ENCODE results near the gene KCNIP4. TPM values are rescaled to one million over a fixed set of nuclear protein-coding genes. Genes with fewer than 3 reads are reported as not detected.

Gene KCNIP4
- total RNA-seq, 1 donor from 2014 or later = 30.4 TPM

- Mint-ChIP-seq H3K27ac (ENCODE audit: unreplicated experiment) (peak overlapping the region; percentile 56), H3K36me3 (ENCODE audit: unreplicated experiment) (no peaks in the 10 kb centered on the region), H3K4me1 (ENCODE audit: low read depth, unreplicated experiment) (peaks cover 20% of the 10 kb centered on the region), H3K4me3 (ENCODE audit: unreplicated experiment) (no peak overlapping the region), H3K9me3 (ENCODE audit: unreplicated experiment) (no peaks in the 10 kb centered on the region), H3K27me3 (ENCODE audit: unreplicated experiment) (no peaks in the 10 kb centered on the region)
- no peak for DNase-seq
- TF ChIP-seq CTCF (IDR thresholded peaks at IDR 0.05; ENCODE audit: partially characterized antibody, unreplicated experiment) = peak; percentile 94
These were observed 158.0 kb downstream of the KCNIP4 start for GRCh38 chr4:21790438-21791029.

- H3K27me3 Mint-ChIP-seq (ENCODE audit: unreplicated experiment) = peaks cover 10% of the 10 kb centered on the region
- no peak for DNase-seq
- peak overlapping the region; percentile 92 for H3K27ac Mint-ChIP-seq (ENCODE audit: unreplicated experiment)
- no peak for TF ChIP-seq CTCF (IDR thresholded peaks at IDR 0.05; ENCODE audit: partially characterized antibody, unreplicated experiment)
- peaks cover 6% of the 10 kb centered on the region for H3K9me3 Mint-ChIP-seq (ENCODE audit: unreplicated experiment)
- peaks cover 8% of the 10 kb centered on the region for H3K36me3 Mint-ChIP-seq (ENCODE audit: unreplicated experiment)
- peak overlapping the region; percentile 68 for H3K4me3 Mint-ChIP-seq (ENCODE audit: unreplicated experiment)
- H3K4me1 Mint-ChIP-seq (ENCODE audit: low read depth, unreplicated experiment) = peaks cover 26% of the 10 kb centered on the region
These were observed 168.4 kb downstream of the KCNIP4 start for GRCh38 chr4:21780148-21780547.

DNA sequence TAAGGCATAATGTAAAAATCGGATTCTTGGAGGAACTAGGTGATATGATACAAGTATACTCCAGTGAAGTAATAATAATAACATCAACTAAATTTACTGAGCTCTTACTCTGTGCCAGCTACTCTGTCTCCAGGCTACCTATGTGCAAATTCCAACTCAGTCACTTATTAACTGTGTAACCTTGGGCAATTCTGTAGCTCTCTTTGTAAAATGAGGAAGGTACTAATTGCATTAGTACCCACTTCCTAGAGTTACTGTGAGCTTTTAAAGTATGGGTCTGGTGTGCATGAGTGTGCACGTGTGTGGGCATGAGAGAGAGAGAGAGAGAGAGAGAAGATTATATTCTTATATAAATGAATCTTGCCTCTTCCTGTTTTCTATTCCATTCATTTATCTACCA lies 169.9 kb downstream of the KCNIP4 start:
- Mint-ChIP-seq H3K27ac (ENCODE audit: unreplicated experiment) (peak overlapping the region; percentile 75), H3K9me3 (ENCODE audit: unreplicated experiment) (peaks cover 10% of the 10 kb centered on the region), H3K27me3 (ENCODE audit: unreplicated experiment) (peaks cover 12% of the 10 kb centered on the region), H3K36me3 (ENCODE audit: unreplicated experiment) (peaks cover 13% of the 10 kb centered on the region), H3K4me3 (ENCODE audit: unreplicated experiment) (no peak overlapping the region), H3K4me1 (ENCODE audit: low read depth, unreplicated experiment) (peaks cover 27% of the 10 kb centered on the region)
- no peak for TF ChIP-seq CTCF (IDR thresholded peaks at IDR 0.05; ENCODE audit: partially characterized antibody, unreplicated experiment)
- DNase-seq = no peak

DNA sequence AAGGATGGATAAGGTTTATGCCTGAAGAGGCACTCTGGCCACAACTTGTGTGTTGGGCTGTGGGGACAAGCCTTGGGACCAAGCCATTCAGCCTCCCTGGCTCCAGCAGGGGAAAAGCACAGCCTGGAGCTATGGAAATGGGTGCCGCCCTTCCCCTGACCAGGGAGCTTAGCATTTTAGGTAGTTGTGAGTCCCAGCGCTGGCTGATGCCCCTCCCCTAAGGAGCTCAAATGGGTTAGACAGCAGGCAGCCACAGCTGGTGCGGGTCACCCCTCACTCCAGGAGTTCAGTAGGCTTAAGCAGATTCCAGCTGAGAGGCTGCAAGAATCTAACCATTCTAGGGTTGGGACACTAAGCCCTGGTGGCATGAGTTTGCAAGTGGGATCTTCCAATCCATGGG lies 172.9 kb downstream of the KCNIP4 start:
- Mint-ChIP-seq H3K9me3 (ENCODE audit: unreplicated experiment) (peaks cover 10% of the 10 kb centered on the region), H3K36me3 (ENCODE audit: unreplicated experiment) (peaks cover 43% of the 10 kb centered on the region), H3K27me3 (ENCODE audit: unreplicated experiment) (peaks cover 9% of the 10 kb centered on the region), H3K4me3 (ENCODE audit: unreplicated experiment) (no peak overlapping the region), H3K27ac (ENCODE audit: unreplicated experiment) (no peak overlapping the region), H3K4me1 (ENCODE audit: low read depth, unreplicated experiment) (peaks cover 17% of the 10 kb centered on the region)
- no peak for DNase-seq
- TF ChIP-seq CTCF (IDR thresholded peaks at IDR 0.05; ENCODE audit: partially characterized antibody, unreplicated experiment) = no peak

DNA sequence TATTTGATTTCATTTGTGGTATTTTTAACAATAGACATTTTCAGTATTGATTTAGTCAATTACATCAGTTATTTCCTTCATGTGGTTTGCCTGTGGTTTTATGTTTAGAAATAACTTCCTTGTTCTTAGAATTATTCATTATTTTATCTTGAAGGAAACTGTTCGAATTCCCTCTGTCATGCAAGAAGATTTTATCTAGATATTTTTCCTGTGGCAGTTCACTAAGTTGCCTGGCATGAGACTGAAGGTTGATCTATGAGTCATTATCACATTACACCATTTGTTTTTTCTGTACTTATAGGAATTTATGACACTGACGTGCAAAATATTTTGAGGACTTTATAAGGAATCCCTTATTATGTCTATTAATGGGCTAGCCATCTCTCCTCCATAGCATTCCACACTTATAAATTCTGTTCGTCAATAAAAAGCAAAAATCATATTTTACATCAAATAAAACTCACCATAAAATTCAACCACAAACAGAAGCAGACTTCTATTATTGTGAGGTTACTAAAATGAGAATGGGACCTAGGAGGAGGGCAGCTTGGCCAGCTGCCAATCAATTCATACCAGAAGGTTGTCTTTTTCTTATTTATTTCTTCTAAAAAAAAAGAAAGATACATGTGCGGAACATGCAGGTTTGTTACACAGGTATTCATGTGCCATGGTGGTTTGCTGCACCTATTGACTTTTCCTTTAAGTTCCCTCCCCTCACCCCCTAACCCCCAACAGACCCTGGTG lies 179.0 kb downstream of the KCNIP4 start:
- Mint-ChIP-seq H3K9me3 (ENCODE audit: unreplicated experiment) (peaks cover 11% of the 10 kb centered on the region), H3K27ac (ENCODE audit: unreplicated experiment) (peak overlapping the region; percentile 60), H3K27me3 (ENCODE audit: unreplicated experiment) (peaks cover 6% of the 10 kb centered on the region), H3K36me3 (ENCODE audit: unreplicated experiment) (peaks cover 32% of the 10 kb centered on the region), H3K4me1 (ENCODE audit: low read depth, unreplicated experiment) (peaks cover 30% of the 10 kb centered on the region), H3K4me3 (ENCODE audit: unreplicated experiment) (no peak overlapping the region)
- no peak for DNase-seq
- no peak for TF ChIP-seq CTCF (IDR thresholded peaks at IDR 0.05; ENCODE audit: partially characterized antibody, unreplicated experiment)

Data from glutamatergic neuron (in vitro differentiated cells).